ENCODE results near the gene EMX1. TPM values are rescaled to one million over a fixed set of nuclear protein-coding genes. Genes with fewer than 3 reads are reported as not detected.

EMX1 gene
- total and polyA plus RNA-seq, 2 of the 13 experiments (the other 11 are each of a cell fraction or from before 2014, with no cell fraction given): 0.62 to 4.9 TPM

DNA sequence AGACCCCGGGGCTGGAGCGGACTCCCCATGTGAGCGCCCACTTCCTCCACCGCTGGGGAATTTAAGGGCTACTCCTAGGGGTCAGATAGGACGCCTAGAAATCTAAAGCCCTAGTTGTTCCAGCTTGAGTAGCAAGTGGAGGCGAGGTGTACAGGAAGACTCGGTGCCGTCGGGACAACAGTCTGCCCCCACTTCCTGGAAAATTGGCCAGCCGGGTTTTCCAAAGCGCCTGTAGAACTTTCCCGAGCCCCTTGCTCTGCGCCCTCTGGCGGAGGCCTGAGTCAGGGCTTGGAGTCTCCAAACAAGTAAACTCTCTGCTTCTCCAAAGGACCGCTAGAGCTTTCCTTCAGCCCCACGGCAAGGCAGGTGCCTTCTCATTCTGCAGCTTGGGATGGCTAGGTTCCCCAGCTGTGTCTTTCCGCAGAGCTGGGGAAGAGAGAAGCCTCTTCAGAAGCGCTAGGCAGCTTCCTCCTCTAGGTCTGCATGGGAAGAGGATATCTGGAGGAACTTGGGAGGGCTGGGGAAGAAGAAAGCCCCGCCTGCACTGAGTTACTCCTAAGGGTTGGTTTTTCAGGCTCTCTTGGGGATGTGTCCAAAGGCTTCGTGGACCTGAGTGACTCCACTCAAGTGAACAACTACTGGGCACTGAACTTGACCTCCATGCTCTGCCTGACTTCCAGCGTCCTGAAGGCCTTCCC lies 29.4 kb upstream of the EMX1 start (continued):
- TF ChIP-seq SMARCC2 (IDR thresholded peaks at IDR 0.05) (no peak), SOX5 (CRISPR knock-in tag; IDR thresholded peaks at IDR 0.05; ENCODE audit: borderline replicate concordance) (peak; percentile 38; the same call in 1 of the 2 replicates), NFATC3 (CRISPR knock-in tag; IDR thresholded peaks at IDR 0.05) (no peak), TRIM24 (CRISPR knock-in tag; IDR thresholded peaks at IDR 0.05) (no peak), CCDC6 (CRISPR knock-in tag; IDR thresholded peaks at IDR 0.05) (peak; percentile 18), HMG20B (CRISPR knock-in tag; conservative IDR thresholded peaks at IDR 0.05) (peak; percentile 83), ZNF788 (CRISPR knock-in tag; IDR thresholded peaks at IDR 0.05; ENCODE audit: borderline replicate concordance) (no peak; the same call in 1 of the 2 replicates), ZBTB2 (CRISPR knock-in tag; IDR thresholded peaks at IDR 0.05; ENCODE audit: low read depth) (no peak), NPAS2 (CRISPR knock-in tag; IDR thresholded peaks at IDR 0.05; ENCODE audit: borderline replicate concordance) (no peak), ZNF709 (CRISPR knock-in tag; IDR thresholded peaks at IDR 0.05) (peak; percentile 47; the same call in 1 of the 2 replicates), ZBTB33 (CRISPR knock-in tag; IDR thresholded peaks at IDR 0.05) (peak; percentile 42; the same call in 1 of the 2 replicates), ZNF562 (CRISPR knock-in tag; IDR thresholded peaks at IDR 0.05; ENCODE audit: borderline replicate concordance) (no peak; the same call in 1 of the 2 replicates), ZNF570 (CRISPR knock-in tag; IDR thresholded peaks at IDR 0.05; ENCODE audit: borderline replicate concordance) (no peak), MEIS1 (CRISPR knock-in tag; IDR thresholded peaks at IDR 0.05; ENCODE audit: borderline replicate concordance) (no peak; the same call in 1 of the 2 replicates), RXRA (CRISPR knock-in tag; IDR thresholded peaks at IDR 0.05) (no peak; the same call in 1 of the 2 replicates), YY1 (IDR thresholded peaks at IDR 0.05; ENCODE audit: insufficient read depth, insufficient replicate concordance, low read depth, low read length) (peak; percentile 49), ZNF576 (CRISPR knock-in tag; IDR thresholded peaks at IDR 0.05) (no peak), MXD3 (CRISPR knock-in tag; IDR thresholded peaks at IDR 0.05) (peak; percentile 6; the same call in 1 of the 2 replicates), KAT2B (IDR thresholded peaks at IDR 0.05; ENCODE audit: borderline replicate concordance, low read depth, low read length) (no peak), SP140L (CRISPR knock-in tag; IDR thresholded peaks at IDR 0.05; ENCODE audit: borderline replicate concordance) (peak; percentile 97), CCAR2 (optimal IDR thresholded peaks at IDR 0.05; ENCODE audit: low read depth, low read length) (peak; percentile 62), NRL (CRISPR knock-in tag; IDR thresholded peaks at IDR 0.05; ENCODE audit: borderline replicate concordance) (no peak; the same call in 1 of the 2 replicates), AGO1 (IDR thresholded peaks at IDR 0.05; ENCODE audit: low read depth, low read length, poor library complexity, severe bottlenecking) (no peak), TARDBP (CRISPR knock-in tag; IDR thresholded peaks at IDR 0.05) (peak; percentile 70)
- TF ChIP-seq, protein P1, sequence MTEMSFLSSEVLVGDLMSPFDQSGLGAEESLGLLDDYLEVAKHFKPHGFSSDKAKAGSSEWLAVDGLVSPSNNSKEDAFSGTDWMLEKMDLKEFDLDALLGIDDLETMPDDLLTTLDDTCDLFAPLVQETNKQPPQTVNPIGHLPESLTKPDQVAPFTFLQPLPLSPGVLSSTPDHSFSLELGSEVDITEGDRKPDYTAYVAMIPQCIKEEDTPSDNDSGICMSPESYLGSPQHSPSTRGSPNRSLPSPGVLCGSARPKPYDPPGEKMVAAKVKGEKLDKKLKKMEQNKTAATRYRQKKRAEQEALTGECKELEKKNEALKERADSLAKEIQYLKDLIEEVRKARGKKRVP (CRISPR knock-in tag; IDR thresholded peaks at IDR 0.05): 0 out of 4 replicates have a peak, but pooled peaks of 1 of the 2 experiments have one; percentile 20

All from HepG2 (cell line).